GM13977 (cell line): Measurements from ENCODE around the gene ARHGAP15.

ENCODE experiments used
- DNase-seq: peaks from one replicate; pipeline ENCODE4 v3.0.0; 2012; ENCODE audit warnings: low spot score
- CTCF ChIP-seq: IDR thresholded peaks from 2 replicates; pipeline ENCODE4 v1.5.1; 2012; ENCODE audit warnings: mild to moderate bottlenecking, control low read depth; ENCODE audit not compliant: insufficient read depth; ENCODE audit errors: extremely low read depth, missing control alignments
- in situ Hi-C: fragments of 300-500 bp; cut with MboI; formaldehyde crosslinking; loops from one replicate; pipeline ENCODE4 v1.12.0; 2022; ENCODE audit warnings: low sequenced_read_pairs, low pct_unique_long_range_greater_than_20kb, mixed read lengths, inconsistent platforms; ENCODE audit not compliant: unreplicated experiment

ARHGAP15 gene

GRCh38 chr2:143493339-143493738 lies 364.1 kb downstream of the ARHGAP15 start:
- in situ Hi-C loops = no loop called here
- DNase-seq = no peak
- no peak for TF ChIP-seq CTCF

GRCh38 chr2:143497726-143498125 lies 368.5 kb downstream of the ARHGAP15 start:
- TF ChIP-seq CTCF = no peak
- in situ Hi-C loops = no loop called here
- no peak for DNase-seq

GRCh38 chr2:143498496-143498895 lies 369.3 kb downstream of the ARHGAP15 start:
- no peak for DNase-seq
- in situ Hi-C loops = no loop called here
- TF ChIP-seq CTCF = no peak

GRCh38 chr2:143499061-143499460 lies 369.8 kb downstream of the ARHGAP15 start:
- no peak for TF ChIP-seq CTCF
- no peak for DNase-seq
- in situ Hi-C loops = no loop called here

- TF ChIP-seq CTCF = no peak
- in situ Hi-C loops = no loop called here
- DNase-seq = no peak
Measured at GRCh38 chr2:143501106-143501676, 372.0 kb downstream of the ARHGAP15 start.

GRCh38 chr2:143503280-143503679 lies 374.1 kb downstream of the ARHGAP15 start:
- in situ Hi-C loops = no loop called here
- no peak for DNase-seq
- TF ChIP-seq CTCF = no peak

GRCh38 chr2:143504397-143504796 lies 375.2 kb downstream of the ARHGAP15 start:
- in situ Hi-C loops = no loop called here
- DNase-seq = no peak
- no peak for TF ChIP-seq CTCF
